ENCODE measurements around the gene CDH1. TPM values are rescaled to one million over a fixed set of nuclear protein-coding genes. Genes with fewer than 3 reads are reported as not detected.

The CDH1 gene
- total RNA-seq, 4 donors from 2014 or later = 190 to 551 (median 434) TPM

- intact Hi-C loops (cut with DNase I; ENCODE audit: low total_unique reads) = loop anchor here (2.0 kb wide), 1 partner anchor 71 kb away; no protein-coding TSS in a partner anchor
- H3K9me3 ChIP-seq = no peaks in the 10 kb centered on the region
- TF ChIP-seq CTCF (IDR thresholded peaks at IDR 0.05) (no peak), POLR2AphosphoS5 (IDR thresholded peaks at IDR 0.05) (peak; percentile 64 to 90 (median 73)), POLR2A (IDR thresholded peaks at IDR 0.05) (peak; percentile 74), EP300 (IDR thresholded peaks at IDR 0.05; ENCODE audit: low read depth) (no peak)
- 50 to 68% methylated on average over 2 to 7 of the region's 7 CpGs for WGBS, 2 donors (ENCODE audit: low coverage in 1 of 2)
- peaks cover 5 to 80% (median 40%) of the 10 kb centered on the region in 4 donors for H3K4me1 ChIP-seq
- in situ Hi-C loops (cut with MboI; ENCODE audit: low pct_ligation_motif_present in 1 of 4, low pct_unique_long_range_greater_than_20kb in 1 of 4, low sequenced_read_pairs in 3 of 4) = no loop called here
- H3K27me3 ChIP-seq = no peaks in the 10 kb centered on the region
- H3K36me3 ChIP-seq = no peaks in the 10 kb centered on the region
- DNase-seq = peak; percentile 72
- H3K27ac ChIP-seq = peak overlapping the region; percentile 86 to 91 (median 89)
- H3K4me3 ChIP-seq = no peak overlapping the region
Observed at GRCh38 chr16:68754084-68754792, 17.1 kb downstream of the CDH1 start.

- Histone ChIP-seq H3K27ac (peak overlapping the region; percentile 86 to 91 (median 89)), H3K4me3 (no peak overlapping the region), H3K9me3 (no peaks in the 10 kb centered on the region), H3K36me3 (no peaks in the 10 kb centered on the region), H3K4me1 (peaks cover 5 to 65% (median 38%) of the 10 kb centered on the region in 4 donors), H3K27me3 (no peaks in the 10 kb centered on the region)
- intact Hi-C loops (cut with DNase I; ENCODE audit: low total_unique reads) = no loop called here
- in situ Hi-C loops (cut with MboI; ENCODE audit: low pct_ligation_motif_present in 1 of 4, low pct_unique_long_range_greater_than_20kb in 1 of 4, low sequenced_read_pairs in 3 of 4) = no loop called here
- no peak for TF ChIP-seq POLR2A (IDR thresholded peaks at IDR 0.05)
- TF ChIP-seq POLR2AphosphoS5 (IDR thresholded peaks at IDR 0.05) = peak in 2 of 3 donors; percentile 20 to 63
- WGBS, 2 donors (ENCODE audit: low coverage in 1 of 2) = 47 to 51% methylated on average over 3 to 10 of the region's 10 CpGs
- peak; percentile 83 for DNase-seq
Observed at GRCh38 chr16:68756239-68756915, 19.3 kb downstream of the CDH1 start.

- H3K4me1 ChIP-seq = peaks cover 5 to 53% (median 33%) of the 10 kb centered on the region in 4 donors
- in situ Hi-C loops (cut with MboI; ENCODE audit: low pct_ligation_motif_present in 1 of 4, low pct_unique_long_range_greater_than_20kb in 1 of 4, low sequenced_read_pairs in 3 of 4) (no loop called here), intact Hi-C loops (cut with DNase I; ENCODE audit: low total_unique reads) (no loop called here)
- no peaks in the 10 kb centered on the region for H3K36me3 ChIP-seq
- no peak overlapping the region for H3K4me3 ChIP-seq
- peak overlapping the region; percentile 86 to 91 (median 89) for H3K27ac ChIP-seq
- H3K27me3 ChIP-seq = no peaks in the 10 kb centered on the region
- TF ChIP-seq EP300 (IDR thresholded peaks at IDR 0.05; ENCODE audit: low read depth) (no peak), POLR2A (IDR thresholded peaks at IDR 0.05) (no peak), CTCF (IDR thresholded peaks at IDR 0.05) (no peak), POLR2AphosphoS5 (IDR thresholded peaks at IDR 0.05) (no peak)
- no peaks in the 10 kb centered on the region for H3K9me3 ChIP-seq
- DNase-seq = no peak
Observed at GRCh38 chr16:68757625-68757935, 20.5 kb downstream of the CDH1 start.

- no peak for TF ChIP-seq EP300 (IDR thresholded peaks at IDR 0.05; ENCODE audit: low read depth)
- TF ChIP-seq POLR2A (IDR thresholded peaks at IDR 0.05) = no peak
- no peak for TF ChIP-seq CTCF (IDR thresholded peaks at IDR 0.05)
- no peak for TF ChIP-seq POLR2AphosphoS5 (IDR thresholded peaks at IDR 0.05)
- peaks cover 5 to 38% (median 22%) of the 10 kb centered on the region in 4 donors for H3K4me1 ChIP-seq
- DNase-seq = no peak
Observed at GRCh38 chr16:68759062-68759461, 22.0 kb downstream of the CDH1 start.

More at GRCh38 chr16:68759062-68759461, 22.0 kb downstream of the CDH1 start:
- in situ Hi-C loops (cut with MboI; ENCODE audit: low pct_ligation_motif_present in 1 of 4, low pct_unique_long_range_greater_than_20kb in 1 of 4, low sequenced_read_pairs in 3 of 4) (no loop called here), intact Hi-C loops (cut with DNase I; ENCODE audit: low total_unique reads) (no loop called here)
- Histone ChIP-seq H3K27ac (no peak overlapping the region), H3K36me3 (no peaks in the 10 kb centered on the region), H3K4me3 (no peak overlapping the region), H3K27me3 (no peaks in the 10 kb centered on the region), H3K9me3 (no peaks in the 10 kb centered on the region)
- WGBS, 2 donors (ENCODE audit: low coverage in 1 of 2) = 92 to 100% methylated on average over 1 to 6 of the region's 6 CpGs
